ENCODE results near the gene PPP2R2D.

PPP2R2D gene

DNA sequence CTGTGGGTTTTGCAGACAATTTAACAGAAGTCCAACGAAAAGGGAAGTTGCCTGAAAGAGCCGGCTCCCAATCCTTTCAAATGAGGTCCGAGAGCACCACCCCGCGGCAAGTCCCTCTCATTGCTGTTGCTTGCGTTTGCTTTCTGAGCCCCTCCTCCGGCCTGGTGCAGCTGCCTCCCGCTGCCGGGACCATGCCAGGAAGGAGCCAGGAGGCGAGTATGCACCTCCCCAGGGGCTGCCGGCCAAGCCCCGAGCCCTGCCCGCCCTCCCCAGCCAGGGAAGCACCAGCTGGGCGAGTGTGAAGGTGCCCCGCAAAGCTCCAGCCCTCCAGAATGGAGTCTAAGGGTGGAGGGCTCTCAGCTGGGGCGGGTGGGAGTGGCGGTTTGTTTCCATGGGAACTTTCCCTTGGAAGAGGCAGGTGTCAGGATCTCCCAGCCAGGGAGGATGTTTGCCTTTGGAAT lies 25.8 kb upstream of the PPP2R2D start:
- no peak for TF ChIP-seq POLR2A (IDR thresholded peaks at IDR 0.05; ENCODE audit: low read length)
- TF ChIP-seq GATA1 (IDR thresholded peaks at IDR 0.05; ENCODE audit: low read depth, low read length): no peak
- peak; percentile 63 to 72 for DNase-seq

GRCh38 chr10:131875501-131875900 lies 25.3 kb upstream of the PPP2R2D start:
- TF ChIP-seq POLR2A (IDR thresholded peaks at IDR 0.05; ENCODE audit: low read length): no peak
- TF ChIP-seq GATA1 (IDR thresholded peaks at IDR 0.05; ENCODE audit: low read depth, low read length): no peak
- no peak for DNase-seq

DNA sequence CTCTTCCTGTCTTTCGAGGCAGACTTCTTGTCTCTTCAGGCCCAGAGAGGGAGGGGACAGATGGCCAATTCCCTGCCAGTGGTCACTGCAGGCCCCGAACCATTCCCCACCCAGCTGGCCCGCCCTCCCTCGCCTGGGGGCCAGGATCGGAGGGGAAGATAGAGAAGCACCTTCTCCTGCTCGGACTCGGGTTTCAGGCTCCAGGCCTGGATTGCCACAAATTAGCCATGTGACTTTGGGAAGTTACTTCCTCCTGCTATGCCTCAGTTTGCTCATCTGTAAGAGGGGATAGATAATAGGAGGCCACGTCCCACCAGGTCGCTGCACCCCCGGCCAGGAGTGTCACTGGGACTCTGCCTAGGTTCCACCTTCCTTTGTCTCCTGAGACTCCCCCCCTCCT lies 24.8 kb upstream of the PPP2R2D start:
- TF ChIP-seq POLR2A (IDR thresholded peaks at IDR 0.05; ENCODE audit: low read length): no peak
- no peak for TF ChIP-seq GATA1 (IDR thresholded peaks at IDR 0.05; ENCODE audit: low read depth, low read length)
- DNase-seq: no peak

DNA sequence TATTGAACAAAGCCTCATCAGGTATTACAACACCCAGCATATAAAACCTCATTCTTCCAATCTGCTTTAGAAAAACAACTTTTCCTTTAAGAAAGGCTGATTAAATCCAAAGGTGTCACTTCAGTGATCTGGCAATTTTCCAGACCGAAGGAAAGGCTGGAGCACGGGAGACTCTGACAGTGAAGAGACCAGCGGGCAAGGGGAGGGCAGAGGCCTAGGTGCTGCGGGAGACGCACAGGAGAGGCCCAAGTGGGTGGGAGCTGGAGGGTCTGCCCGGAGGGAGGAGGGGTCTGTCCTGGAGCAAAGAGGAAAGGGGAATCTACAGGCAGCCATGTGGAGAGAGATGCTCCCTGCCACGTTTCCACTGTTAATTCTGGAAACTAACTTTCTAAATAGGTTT lies 24.3 kb upstream of the PPP2R2D start:
- TF ChIP-seq GATA1 (IDR thresholded peaks at IDR 0.05; ENCODE audit: low read depth, low read length) (no peak), POLR2A (IDR thresholded peaks at IDR 0.05; ENCODE audit: low read length) (no peak)
- DNase-seq: no peak

DNA sequence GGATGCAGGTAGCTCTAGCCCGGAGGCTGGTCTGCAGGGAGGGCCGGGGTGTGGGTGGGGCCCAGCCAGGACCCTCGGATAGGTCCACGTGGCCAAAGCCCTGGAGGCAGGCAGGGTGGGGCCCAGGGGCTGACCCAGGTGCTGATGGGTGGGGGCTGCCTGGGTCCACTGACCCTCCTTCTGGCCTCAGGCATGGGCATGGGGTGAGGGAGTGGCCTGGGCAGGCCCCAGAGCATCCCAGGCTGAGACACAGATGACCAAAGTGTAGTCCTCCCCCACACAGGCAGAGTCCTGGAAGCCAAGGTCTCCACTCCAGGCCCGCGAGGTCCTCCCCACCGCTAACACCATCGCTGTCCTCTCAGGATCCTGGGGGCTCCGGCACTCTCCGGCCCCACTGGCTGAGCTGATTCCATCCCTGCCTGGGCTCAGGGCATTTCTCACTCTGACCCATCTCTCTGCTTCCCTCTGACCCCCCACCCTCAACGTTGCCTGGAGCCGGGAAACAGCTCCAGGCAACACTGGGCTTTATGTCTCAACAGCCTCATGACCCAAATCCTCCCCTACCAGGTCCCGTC lies 20.7 kb upstream of the PPP2R2D start:
- DNase-seq: no peak
- no peak for TF ChIP-seq GATA1 (IDR thresholded peaks at IDR 0.05; ENCODE audit: low read depth, low read length)
- TF ChIP-seq POLR2A (IDR thresholded peaks at IDR 0.05; ENCODE audit: low read length): no peak

GRCh38 chr10:131881104-131881880 lies 19.5 kb upstream of the PPP2R2D start:
- DNase-seq: no peak
- TF ChIP-seq GATA1 (IDR thresholded peaks at IDR 0.05; ENCODE audit: low read depth, low read length) (no peak), POLR2A (IDR thresholded peaks at IDR 0.05; ENCODE audit: low read length) (no peak)

- TF ChIP-seq POLR2A (IDR thresholded peaks at IDR 0.05; ENCODE audit: low read length) (no peak), GATA1 (IDR thresholded peaks at IDR 0.05; ENCODE audit: low read depth, low read length) (no peak)
- DNase-seq: no peak
Measured at GRCh38 chr10:131882151-131882550, 18.7 kb upstream of the PPP2R2D start.

GRCh38 chr10:131882590-131883451 lies 18.0 kb upstream of the PPP2R2D start:
- TF ChIP-seq POLR2A (IDR thresholded peaks at IDR 0.05; ENCODE audit: low read length) (no peak), GATA1 (IDR thresholded peaks at IDR 0.05; ENCODE audit: low read depth, low read length) (no peak)
- DNase-seq: peak in 1 of 2 experiments; percentile 35

DNA sequence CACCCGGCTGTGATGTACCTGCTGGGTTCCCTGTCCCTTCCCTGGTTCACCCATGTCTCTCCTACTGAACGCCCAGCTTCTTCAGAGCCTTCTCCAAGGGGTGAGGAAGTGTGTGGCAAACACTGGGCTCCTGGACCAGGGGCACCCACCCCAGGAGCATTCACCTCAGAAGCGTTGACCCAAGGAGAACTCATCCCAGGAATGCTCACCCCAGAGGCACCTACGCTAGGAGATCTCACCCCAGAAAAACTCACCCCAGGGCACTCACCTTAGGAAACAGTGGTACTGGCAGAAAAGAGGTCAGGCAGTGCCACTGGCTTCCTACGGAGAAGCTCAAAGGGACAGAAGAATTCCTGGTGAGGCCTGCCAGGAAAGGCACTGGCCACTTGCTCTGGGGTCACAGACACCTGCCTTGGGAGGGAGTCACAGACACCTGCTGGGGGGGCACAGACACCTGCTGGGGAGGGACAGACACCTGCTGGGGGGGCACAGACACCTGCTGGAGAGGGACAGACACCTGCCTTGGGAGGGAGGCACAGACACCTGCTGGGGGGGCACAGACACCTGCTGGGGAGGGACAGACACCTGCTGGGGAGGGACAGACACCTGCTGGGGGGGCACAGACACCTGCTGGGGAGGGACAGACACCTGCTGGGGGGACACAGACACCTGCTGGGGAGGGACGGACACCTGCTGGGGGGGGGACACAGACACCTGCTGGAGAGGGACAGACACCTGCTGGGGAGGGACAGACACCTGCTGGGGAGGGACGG lies 17.0 kb upstream of the PPP2R2D start:
- DNase-seq: peak in 1 of 2 experiments; percentile 42

- TF ChIP-seq POLR2A (IDR thresholded peaks at IDR 0.05; ENCODE audit: low read length) (no peak), GATA1 (IDR thresholded peaks at IDR 0.05; ENCODE audit: low read depth, low read length) (no peak)
- peak; percentile 83 to 89 for DNase-seq
Measured at GRCh38 chr10:131885391-131886165, 15.2 kb upstream of the PPP2R2D start.

- no peak for TF ChIP-seq POLR2A (IDR thresholded peaks at IDR 0.05; ENCODE audit: low read length)
- TF ChIP-seq GATA1 (IDR thresholded peaks at IDR 0.05; ENCODE audit: low read depth, low read length): no peak
- no peak for DNase-seq
Measured at GRCh38 chr10:131886237-131886636, 14.6 kb upstream of the PPP2R2D start.

GRCh38 chr10:131888186-131888604 lies 12.6 kb upstream of the PPP2R2D start:
- no peak for DNase-seq
- TF ChIP-seq POLR2A (IDR thresholded peaks at IDR 0.05; ENCODE audit: low read length) (no peak), GATA1 (IDR thresholded peaks at IDR 0.05; ENCODE audit: low read depth, low read length) (no peak)

GRCh38 chr10:131889755-131890154 lies 11.1 kb upstream of the PPP2R2D start:
- DNase-seq: no peak
- TF ChIP-seq GATA1 (IDR thresholded peaks at IDR 0.05; ENCODE audit: low read depth, low read length): no peak
- no peak for TF ChIP-seq POLR2A (IDR thresholded peaks at IDR 0.05; ENCODE audit: low read length)
